ENCODE data around the gene ELF2.
A peak's percentile ranks its signal among the peaks of the same experiment; 100 is the strongest.
"Not testable (repeated sequence)": the region's sequence is repeated elsewhere in the genome, so short reads cannot be mapped to it uniquely, and the experiment has no call there.

The ELF2 gene

DNA sequence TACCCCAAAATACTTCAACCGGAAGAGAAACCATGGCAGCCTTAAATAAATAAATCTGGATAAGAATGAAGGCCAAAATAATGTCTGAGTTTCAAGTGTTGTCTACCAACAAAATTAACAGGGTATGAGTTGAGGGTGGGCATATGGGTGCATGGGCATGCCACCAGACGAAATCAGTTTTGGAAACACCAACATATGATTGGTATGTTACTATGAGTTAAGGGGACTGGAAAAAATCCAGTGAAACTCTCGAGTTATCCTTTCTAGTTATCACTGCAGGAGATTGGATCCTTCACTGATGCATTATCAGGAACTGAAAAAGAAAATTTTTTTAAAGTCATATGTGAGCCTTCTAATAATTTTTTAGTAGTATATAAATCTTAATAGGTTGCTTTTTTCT lies 129.0 kb downstream of the ELF2 start:
- no peak for DNase-seq (ENCODE audit: low spot score)
- TF ChIP-seq, protein P1, sequence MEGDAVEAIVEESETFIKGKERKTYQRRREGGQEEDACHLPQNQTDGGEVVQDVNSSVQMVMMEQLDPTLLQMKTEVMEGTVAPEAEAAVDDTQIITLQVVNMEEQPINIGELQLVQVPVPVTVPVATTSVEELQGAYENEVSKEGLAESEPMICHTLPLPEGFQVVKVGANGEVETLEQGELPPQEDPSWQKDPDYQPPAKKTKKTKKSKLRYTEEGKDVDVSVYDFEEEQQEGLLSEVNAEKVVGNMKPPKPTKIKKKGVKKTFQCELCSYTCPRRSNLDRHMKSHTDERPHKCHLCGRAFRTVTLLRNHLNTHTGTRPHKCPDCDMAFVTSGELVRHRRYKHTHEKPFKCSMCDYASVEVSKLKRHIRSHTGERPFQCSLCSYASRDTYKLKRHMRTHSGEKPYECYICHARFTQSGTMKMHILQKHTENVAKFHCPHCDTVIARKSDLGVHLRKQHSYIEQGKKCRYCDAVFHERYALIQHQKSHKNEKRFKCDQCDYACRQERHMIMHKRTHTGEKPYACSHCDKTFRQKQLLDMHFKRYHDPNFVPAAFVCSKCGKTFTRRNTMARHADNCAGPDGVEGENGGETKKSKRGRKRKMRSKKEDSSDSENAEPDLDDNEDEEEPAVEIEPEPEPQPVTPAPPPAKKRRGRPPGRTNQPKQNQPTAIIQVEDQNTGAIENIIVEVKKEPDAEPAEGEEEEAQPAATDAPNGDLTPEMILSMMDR (IDR thresholded peaks at IDR 0.05; ENCODE audit: extremely low read depth, missing control alignments) = no peak

DNA sequence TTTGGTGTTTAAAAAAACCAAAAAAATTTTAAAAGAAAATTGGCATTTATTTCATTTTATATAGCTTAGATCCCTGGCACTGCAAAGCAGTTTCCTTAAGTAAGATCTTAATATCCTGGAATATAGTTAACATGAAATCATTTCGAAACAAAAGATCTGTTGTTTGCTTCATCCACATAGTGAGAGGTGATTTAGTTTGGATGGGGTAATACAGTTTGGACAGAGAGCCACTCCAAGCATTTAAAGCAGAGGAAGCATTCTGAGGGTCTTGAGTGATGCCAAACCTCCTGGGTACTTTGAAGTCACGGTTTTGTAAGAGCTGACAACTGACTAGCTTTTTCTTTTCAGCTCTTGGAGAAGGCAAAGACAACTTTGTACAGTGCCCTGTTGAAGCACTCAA lies 132.7 kb downstream of the ELF2 start:
- DNase-seq (ENCODE audit: low spot score) = no peak
- TF ChIP-seq, protein P1 (IDR thresholded peaks at IDR 0.05; ENCODE audit: extremely low read depth, missing control alignments) = no peak

DNA sequence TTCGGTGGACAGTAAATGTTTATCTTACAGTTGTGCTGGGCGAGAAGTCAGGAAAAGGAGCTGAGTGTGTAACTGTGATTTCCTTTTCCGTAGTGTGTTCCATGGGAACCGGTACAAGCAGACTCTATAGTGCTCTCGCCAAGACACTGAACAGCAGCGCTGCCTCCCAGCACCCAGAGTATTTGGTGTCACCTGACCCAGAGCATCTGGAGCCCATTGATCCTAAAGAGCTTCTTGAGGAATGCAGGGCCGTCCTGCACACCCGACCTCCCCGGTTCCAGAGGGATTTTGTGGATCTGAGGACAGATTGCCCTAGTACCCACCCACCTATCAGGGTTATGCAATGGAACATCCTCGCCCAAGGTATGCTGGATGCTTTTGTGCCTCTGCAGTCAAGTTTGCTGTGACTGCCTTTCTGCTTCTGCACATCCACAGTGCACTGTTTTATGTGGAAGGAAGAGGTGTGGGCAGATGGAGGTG lies 134.0 kb downstream of the ELF2 start:
- TF ChIP-seq, protein P1 (IDR thresholded peaks at IDR 0.05; ENCODE audit: extremely low read depth, missing control alignments) = no peak
- no peak for DNase-seq (ENCODE audit: low spot score)

DNA sequence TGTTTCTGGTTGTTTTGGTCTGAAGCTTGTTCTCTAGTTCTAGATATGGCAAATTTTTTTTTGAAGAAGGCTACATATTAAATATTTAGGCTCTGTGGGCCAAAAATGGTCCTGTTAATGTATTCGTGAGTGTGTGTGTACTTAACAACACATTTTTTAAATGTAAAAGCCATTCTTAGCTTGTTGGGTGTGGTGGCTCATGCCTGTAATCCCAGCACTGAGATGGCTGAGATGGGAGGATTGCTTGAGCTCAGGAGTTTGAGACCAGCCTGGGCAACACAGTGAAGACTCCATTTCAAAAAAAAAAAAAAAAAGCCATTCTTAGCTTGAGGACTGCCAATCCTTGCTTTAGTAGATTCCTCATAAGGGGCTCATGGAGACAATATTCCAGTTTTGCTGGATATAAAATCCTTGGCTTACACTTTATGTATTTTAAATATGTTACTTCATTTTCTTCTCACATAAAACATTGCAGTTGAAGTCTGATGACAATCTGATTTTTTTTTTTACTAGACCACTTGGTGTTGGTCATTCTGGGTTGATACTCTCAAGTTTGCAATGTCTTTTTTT lies 138.1 kb downstream of the ELF2 start:
- no peak for DNase-seq (ENCODE audit: low spot score)
- TF ChIP-seq, protein P1 (IDR thresholded peaks at IDR 0.05; ENCODE audit: extremely low read depth, missing control alignments) = no peak

DNA sequence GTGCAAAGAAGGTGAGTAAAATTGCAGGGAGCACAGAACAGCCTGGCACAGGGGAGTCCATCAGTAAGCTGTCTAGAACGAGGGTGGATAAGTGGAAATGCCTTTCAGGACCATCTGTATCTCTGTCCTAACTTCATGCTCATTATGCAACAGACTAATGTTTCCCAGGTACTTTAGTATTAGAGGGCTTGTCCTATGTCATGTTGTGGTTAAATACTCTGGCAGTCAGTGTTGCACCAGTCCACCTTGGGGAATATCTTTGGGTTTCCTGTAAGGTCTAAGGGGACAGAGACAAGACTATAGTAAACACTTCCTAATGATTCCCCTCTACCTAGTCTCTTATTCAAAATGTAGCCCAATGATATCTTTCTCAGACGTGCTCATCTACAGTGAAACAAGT lies 140.1 kb downstream of the ELF2 start:
- no peak for DNase-seq (ENCODE audit: low spot score)
- TF ChIP-seq, protein P1 (IDR thresholded peaks at IDR 0.05; ENCODE audit: extremely low read depth, missing control alignments) = no peak

DNA sequence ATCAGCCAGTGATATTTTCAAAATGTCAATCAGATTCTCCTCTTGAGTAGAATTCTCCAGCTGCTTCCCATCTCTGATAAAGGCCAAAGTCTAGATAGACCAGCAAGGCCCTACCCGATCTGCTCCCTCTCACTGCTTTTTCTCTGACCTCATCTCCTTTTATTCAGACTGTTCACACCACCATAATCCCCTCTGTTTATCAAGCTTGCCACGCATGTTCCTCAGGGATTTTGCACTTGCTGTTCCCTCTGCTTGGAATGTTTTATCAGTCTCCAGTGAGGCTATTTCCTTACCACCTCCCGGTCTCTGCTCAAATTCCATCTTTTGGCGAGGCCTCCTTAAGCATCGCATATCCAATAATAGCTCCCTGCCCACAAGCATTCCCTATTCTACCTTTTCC lies 141.4 kb downstream of the ELF2 start:
- DNase-seq (ENCODE audit: low spot score) = no peak
- TF ChIP-seq, protein P1 (IDR thresholded peaks at IDR 0.05; ENCODE audit: extremely low read depth, missing control alignments) = no peak

DNA sequence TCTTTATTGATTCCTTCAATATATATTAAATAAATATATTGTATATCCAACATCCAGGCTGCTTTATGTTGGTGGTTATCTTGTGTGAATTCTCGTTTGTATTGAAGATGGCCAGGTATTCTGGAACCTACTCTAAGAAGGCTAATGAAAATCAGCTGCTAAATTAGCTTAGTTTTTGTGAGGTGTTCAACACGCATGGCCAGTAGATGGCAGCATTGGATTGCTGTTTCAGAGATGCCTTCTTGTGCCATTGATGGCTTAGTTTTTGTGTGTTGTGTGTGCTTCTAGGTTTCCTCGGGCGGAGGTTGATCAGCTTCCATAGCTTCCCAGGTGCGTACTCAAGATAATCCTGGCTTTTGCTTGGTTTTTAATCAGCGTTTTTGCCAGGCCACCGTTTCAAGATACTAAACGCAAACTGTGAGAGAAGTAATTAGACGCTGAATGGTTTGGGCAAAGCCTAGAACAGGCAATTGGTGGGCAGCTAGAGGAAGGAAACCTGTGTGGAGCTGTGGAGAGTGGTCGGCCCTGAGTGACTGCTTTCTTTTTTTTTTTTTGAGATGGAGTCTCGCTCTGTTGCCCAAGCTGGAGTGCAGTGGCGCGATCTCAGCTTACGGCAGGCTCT lies 146.3 kb downstream of the ELF2 start:
- TF ChIP-seq, protein P1 (IDR thresholded peaks at IDR 0.05; ENCODE audit: extremely low read depth, missing control alignments) = peak; percentile 82
- DNase-seq (ENCODE audit: low spot score) = peak; percentile 70

DNA sequence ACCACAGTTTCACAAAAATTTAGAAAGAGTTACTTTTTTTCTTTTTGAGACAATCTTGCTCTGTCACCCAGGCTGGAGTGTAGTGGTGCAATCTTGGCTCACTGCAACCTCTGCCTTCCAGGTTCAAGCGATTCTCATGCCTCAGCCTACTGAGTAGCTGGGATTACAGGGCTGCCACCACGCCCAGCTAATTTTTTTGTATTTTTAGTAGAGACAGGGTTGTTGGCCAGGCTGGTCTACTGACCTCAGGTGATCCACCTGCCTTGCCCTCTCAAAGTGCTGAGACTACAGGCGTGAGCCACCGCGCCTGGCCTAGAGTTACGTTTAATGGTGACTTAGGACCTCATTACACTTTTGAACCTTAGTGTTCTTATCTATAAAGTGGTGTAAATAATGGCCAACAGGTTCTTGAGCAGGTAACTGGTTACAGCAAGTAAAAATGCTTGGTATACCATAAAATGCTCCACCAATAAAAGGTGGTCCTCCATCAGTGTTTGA lies 147.1 kb downstream of the ELF2 start:
- not testable (repeated sequence) for DNase-seq (ENCODE audit: low spot score)
